ENCODE results near the gene MPRIP.

MPRIP gene

GRCh38 chr17:17044846-17045561 is 2.7 kb downstream of the MPRIP start (continued):
- no peak for TF ChIP-seq ZNF391 (tag by site-specific recombination; IDR thresholded peaks at IDR 0.05; ENCODE audit: borderline replicate concordance, low read depth)
- peak; percentile 100 for TF ChIP-seq ZNF341 (tag by site-specific recombination; IDR thresholded peaks at IDR 0.05; ENCODE audit: low read depth)
- TF ChIP-seq HOXC10 (CRISPR knock-in tag; IDR thresholded peaks at IDR 0.05): no peak
- TF ChIP-seq KLF8 (tag by site-specific recombination; IDR thresholded peaks at IDR 0.05): no peak
- peak; percentile 51 for TF ChIP-seq PATZ1 (tag by site-specific recombination; IDR thresholded peaks at IDR 0.05)
- no peak for TF ChIP-seq KLF1 (tag by site-specific recombination; IDR thresholded peaks at IDR 0.05)
- peak; percentile 75 for TF ChIP-seq ZBTB17 (tag by site-specific recombination; IDR thresholded peaks at IDR 0.05)
- no peak for TF ChIP-seq ZNF776 (tag by site-specific recombination; IDR thresholded peaks at IDR 0.05; ENCODE audit: borderline replicate concordance)
- no peak for TF ChIP-seq ZNF292 (tag by site-specific recombination; IDR thresholded peaks at IDR 0.05; ENCODE audit: borderline replicate concordance, low read depth)
- no peak for TF ChIP-seq ZNF518A (tag by site-specific recombination; conservative IDR thresholded peaks at IDR 0.05; ENCODE audit: low read depth)
- TF ChIP-seq PRDM4 (tag by site-specific recombination; IDR thresholded peaks at IDR 0.05): peak; percentile 90
- TF ChIP-seq ZSCAN23 (tag by site-specific recombination; IDR thresholded peaks at IDR 0.05): no peak
- TF ChIP-seq ZBTB20 (tag by site-specific recombination; IDR thresholded peaks at IDR 0.05): peak; percentile 21; the same call in 1 of the 2 replicates
- peak; percentile 57 for TF ChIP-seq GLIS1 (tag by site-specific recombination; IDR thresholded peaks at IDR 0.05)
- no peak for TF ChIP-seq ZNF510 (tag by site-specific recombination; IDR thresholded peaks at IDR 0.05; ENCODE audit: insufficient replicate concordance)
- TF ChIP-seq YY1 (tag by site-specific recombination; IDR thresholded peaks at IDR 0.05): no peak
- TF ChIP-seq ZNF175 (tag by site-specific recombination; IDR thresholded peaks at IDR 0.05): no peak
- TF ChIP-seq ZNF280C (tag by site-specific recombination; IDR thresholded peaks at IDR 0.05): no peak
- TF ChIP-seq REST (tag by site-specific recombination; IDR thresholded peaks at IDR 0.05): no peak
- TF ChIP-seq ZNF600 (tag by site-specific recombination; IDR thresholded peaks at IDR 0.05): no peak; the same call in 1 of the 2 replicates
- TF ChIP-seq ZNF274 (IDR thresholded peaks at IDR 0.05; ENCODE audit: low read length): no peak
- no peak for TF ChIP-seq ZNF274 (tag by site-specific recombination; IDR thresholded peaks at IDR 0.05; ENCODE audit: borderline replicate concordance)
- TF ChIP-seq ZNF121 (tag by site-specific recombination; IDR thresholded peaks at IDR 0.05): no peak
- TF ChIP-seq ZNF530 (tag by site-specific recombination; IDR thresholded peaks at IDR 0.05; ENCODE audit: low read depth): no peak
- no peak for TF ChIP-seq ZNF548 (tag by site-specific recombination; IDR thresholded peaks at IDR 0.05)
